HCT116 (cell line): ENCODE measurements around the gene JAK1. TPM values are rescaled to one million over a fixed set of nuclear protein-coding genes. Genes with fewer than 3 reads are reported as not detected.

Source experiments
- ATAC-seq: fragments of 200-7000 bp; cut with Tn5 transposase; 2 replicates; pipeline ENCODE4 v1.9.1; 2020; ENCODE audit warnings: mild to moderate bottlenecking, moderate library complexity
- BruUV-seq: library from RNA; stranded (reverse); fragments of 400-500 nt; replicated peaks from 2 replicates; lab custom pipeline; 2021; lab: Mats Ljungman, UMichigan
- CTCF ChIA-PET: fragments of 300-600 bp; sonication (Branson Sonifier 250); formaldehyde crosslinking; loops from one replicate; lab custom pipeline; 2021; ENCODE audit warnings: antibody characterized with exemption; lab: Charles Lee
- POLR2A ChIA-PET: fragments of 300-600, 350-600 bp; sonication (Branson Sonifier 250); formaldehyde crosslinking; loops from one replicate; lab custom pipeline; 2021; ENCODE audit warnings: antibody characterized with exemption; lab: Charles Lee
- RAD21 ChIA-PET, 2 experiments: fragments of 300-600 bp; sonication (Branson Sonifier 250); formaldehyde crosslinking; loops; one replicate each; lab custom pipeline; 2023; ENCODE audit warnings: low total read pairs in 2 of 2; ENCODE audit not compliant: uncharacterized antibody in 2 of 2, unreplicated experiment in 2 of 2, low non-redundant PET in 1 of 2; lab: Charles Lee
- DNase-seq: peaks from one replicate; pipeline ENCODE4 v3.0.0-alpha.2; 2010; ENCODE audit warnings: low read depth, low spot score
- H2AFZ ChIP-seq: fragments of 200-600 bp; shearing (Covaris generic), sonication (generic); 2 replicates; pipeline ENCODE4 v1.6.1; 2017; ENCODE audit warnings: low read depth, mixed run types, mixed read lengths, antibody characterized with exemption, low read length; ENCODE audit not compliant: poor library complexity, severe bottlenecking
- H3K27ac ChIP-seq: 2 replicates; pipeline ENCODE4 v1.5.1; 2012; ENCODE audit warnings: low read depth, low read length
- H3K27me3 ChIP-seq: fragments of 200-600 bp; sonication (generic); 2 replicates; pipeline ENCODE4 v1.6.1; 2016; ENCODE audit warnings: mixed run types, low read length, mixed read lengths; ENCODE audit not compliant: insufficient read depth
- H3K36me3 ChIP-seq, 2 experiments: fragments of 200-500 bp in 1 of 2; fragments of 200-600 bp in 1 of 2; sonication (Bioruptor generic) in 1 of 2; sonication (generic) in 1 of 2; 2 replicates each; pipeline versions ENCODE4 v1.5.1 to v1.6.1; 2014 to 2016; ENCODE audit warnings: low read length in 2 of 2, inconsistent platforms in 1 of 2, mixed read lengths in 1 of 2, mixed run types in 1 of 2; ENCODE audit not compliant: insufficient read depth in 2 of 2, control insufficient read depth in 1 of 2
- H3K4me1 ChIP-seq, 2 experiments: fragments of 200-600 bp in 1 of 2; sonication (generic) in 1 of 2; 2 replicates each; pipeline versions ENCODE4 v1.5.1 to v1.6.1; 2012 to 2017; ENCODE audit warnings: low read length in 2 of 2, inconsistent platforms in 1 of 2, mild to moderate bottlenecking in 1 of 2, mixed read lengths in 1 of 2, mixed run types in 1 of 2, moderate library complexity in 1 of 2; ENCODE audit not compliant: insufficient read depth in 2 of 2, control insufficient read depth in 1 of 2
- H3K4me2 ChIP-seq: fragments of 200-600 bp; sonication (generic); 2 replicates; pipeline ENCODE4 v1.6.1; 2017; ENCODE audit warnings: mixed run types, low read length, mixed read lengths
- H3K4me3 ChIP-seq, 2 experiments: fragments of 200-600 bp in 1 of 2; sonication (generic) in 1 of 2; replicated peaks in 1 of 2; 2 replicates each; pipeline ENCODE4 v1.5.1; 2011 to 2016; ENCODE audit warnings: low read length in 2 of 2, control low read depth in 1 of 2, low read depth in 1 of 2, mild to moderate bottlenecking in 1 of 2, mixed read lengths in 1 of 2, mixed run types in 1 of 2
- H3K79me2 ChIP-seq: fragments of 200-600 bp; sonication (generic); 2 replicates; pipeline ENCODE4 v1.6.1; 2017; ENCODE audit warnings: mild to moderate bottlenecking, mixed run types, low read length, moderate library complexity, mixed read lengths; ENCODE audit not compliant: insufficient read depth
- H3K9ac ChIP-seq: fragments of 200-600 bp; sonication (generic); 2 replicates; pipeline ENCODE4 v1.6.1; 2016; ENCODE audit warnings: low read length, mixed read lengths
- H3K9me2 ChIP-seq: fragments of 200-600 bp; sonication (generic), shearing (Covaris generic); 2 replicates; pipeline ENCODE4 v1.6.1; 2017; ENCODE audit warnings: mixed run types, mild to moderate bottlenecking, moderate library complexity; ENCODE audit not compliant: insufficient read depth
- H3K9me3 ChIP-seq, 2 experiments: fragments of 200-500 bp in 1 of 2; fragments of 200-600 bp in 1 of 2; sonication (Bioruptor generic) in 1 of 2; sonication (generic) in 1 of 2; 2 replicates each; pipeline ENCODE4 v1.6.1; 2014 to 2017; ENCODE audit warnings: low read length in 2 of 2, mixed read lengths in 2 of 2, inconsistent platforms in 1 of 2, low read depth in 1 of 2, mild to moderate bottlenecking in 1 of 2, mixed run types in 1 of 2, moderate library complexity in 1 of 2; ENCODE audit not compliant: control insufficient read depth in 1 of 2, insufficient read depth in 1 of 2
- H4K20me1 ChIP-seq: fragments of 200-600 bp; sonication (generic), shearing (Covaris generic); 2 replicates; pipeline ENCODE4 v1.6.1; 2017; ENCODE audit warnings: mixed run types, mild to moderate bottlenecking, moderate library complexity; ENCODE audit not compliant: insufficient read depth
- CBX3 ChIP-seq: IDR thresholded peaks from 2 replicates; pipeline ENCODE4 v1.6.1; 2012; ENCODE audit warnings: low read depth
- CEBPB ChIP-seq: IDR thresholded peaks from 2 replicates; pipeline ENCODE4 v1.6.1; 2012; ENCODE audit warnings: low read depth
- CTCF ChIP-seq, 3 experiments: fragments of 200-600 bp in 1 of 3; sonication (generic) in 1 of 3; IDR thresholded peaks in 2 of 3; conservative IDR thresholded peaks in 1 of 3; 2 replicates each; pipeline ENCODE4 v1.5.1; 2012 to 2017; ENCODE audit warnings: low read depth in 2 of 3, low read length in 2 of 3, antibody characterized with exemption in 1 of 3, borderline replicate concordance in 1 of 3, control low read depth in 1 of 3, mild to moderate bottlenecking in 1 of 3, mixed read lengths in 1 of 3, mixed run types in 1 of 3, moderate library complexity in 1 of 3; ENCODE audit not compliant: insufficient read depth in 1 of 3
- EGR1 ChIP-seq: IDR thresholded peaks from 2 replicates; pipeline ENCODE4 v1.6.1; 2012; ENCODE audit warnings: low read depth
- ELF1 ChIP-seq: IDR thresholded peaks from 2 replicates; pipeline ENCODE4 v1.6.1; 2012; ENCODE audit warnings: low read depth, borderline replicate concordance
- EZH2phosphoT487 ChIP-seq: fragments of 200-600 bp; IDR thresholded peaks from 2 replicates; pipeline ENCODE4 v1.6.1; 2018; ENCODE audit warnings: antibody characterized with exemption, borderline replicate concordance
- FOSL1 ChIP-seq: IDR thresholded peaks from 2 replicates; pipeline ENCODE4 v1.6.1; 2012; ENCODE audit warnings: low read depth
- JUND ChIP-seq: IDR thresholded peaks from 2 replicates; pipeline ENCODE4 v1.6.1; 2012
- POLR2A ChIP-seq: IDR thresholded peaks from 2 replicates; pipeline ENCODE4 v1.7.0; 2011; ENCODE audit warnings: borderline replicate concordance; ENCODE audit not compliant: insufficient read depth, insufficient read length; ENCODE audit errors: extremely low read depth
- POLR2AphosphoS5 ChIP-seq: IDR thresholded peaks from 2 replicates; pipeline ENCODE4 v1.6.1; 2011; ENCODE audit warnings: mild to moderate bottlenecking, low read depth, low read length, moderate library complexity
- RAD21 ChIP-seq: IDR thresholded peaks from 2 replicates; pipeline ENCODE4 v1.6.1; 2012; ENCODE audit warnings: low read depth, mild to moderate bottlenecking
- REST ChIP-seq: IDR thresholded peaks from 2 replicates; pipeline ENCODE4 v1.6.1; 2012; ENCODE audit warnings: low read depth
- SIN3A ChIP-seq: IDR thresholded peaks from 2 replicates; pipeline ENCODE4 v1.6.1; 2012; ENCODE audit warnings: low read depth
- TCF7L2 ChIP-seq: IDR thresholded peaks from 2 replicates; pipeline ENCODE4 v1.7.0; 2011; ENCODE audit warnings: borderline replicate concordance, inconsistent platforms; ENCODE audit not compliant: insufficient read depth, insufficient read length; ENCODE audit errors: extremely low read depth
- YY1 ChIP-seq: IDR thresholded peaks from 2 replicates; pipeline ENCODE4 v1.6.1; 2011; ENCODE audit warnings: low read length, low read depth, moderate library complexity, mild to moderate bottlenecking; ENCODE audit not compliant: insufficient replicate concordance; ENCODE audit errors: extremely low read depth
- ZBTB33 ChIP-seq: IDR thresholded peaks from 2 replicates; pipeline ENCODE4 v1.6.1; 2011; ENCODE audit warnings: mild to moderate bottlenecking, low read length, moderate library complexity; ENCODE audit not compliant: insufficient replicate concordance; ENCODE audit errors: extremely low read depth
- ZFX ChIP-seq: fragments of 450-650 bp; IDR thresholded peaks from 2 replicates; pipeline ENCODE4 v1.6.1; 2017
- ZNF274 ChIP-seq: fragments of 200-500 bp; sonication (Bioruptor generic); IDR thresholded peaks from 2 replicates; pipeline ENCODE4 v1.6.1; 2014; ENCODE audit warnings: mild to moderate bottlenecking, low read depth, low read length, inconsistent platforms
- intact Hi-C: fragments of 100-400 bp; cut with micrococcal nuclease; formaldehyde crosslinking; loops from 2 replicates; pipeline ENCODE4 v1.10.0; 2022
- total RNA-seq: library from RNA; stranded (reverse); gene quantifications from one replicate; pipeline ENCODE4 v1.2.1, GENCODE V29; 2021; ENCODE audit not compliant: unreplicated experiment

Gene JAK1
- total RNA-seq, 1 experiment from 2014 or later, result 53.2 TPM

GRCh38 chr1:64983110-64983509, 16.8 kb upstream of the JAK1 start:
- no peaks in the 10 kb centered on the region for H3K27me3 ChIP-seq
- peaks cover 0 to 10% of the 10 kb centered on the region in 2 experiments; a peak in 2 of 4 replicates for H3K4me1 ChIP-seq
- ATAC-seq (no peak), DNase-seq (no peak)
- BruUV-seq, result no TSS peak
- H3K9me3 ChIP-seq, result no peaks in the 10 kb centered on the region
- H3K4me3 ChIP-seq, result no peak overlapping the region
- H3K4me2 ChIP-seq, result no peak overlapping the region
- no peak overlapping the region for H3K9ac ChIP-seq
- H4K20me1 ChIP-seq, result no peaks in the 10 kb centered on the region
- ChIA-PET RAD21 (no interaction called here), CTCF (no interaction called here), POLR2A (no interaction called here)
- H3K27ac ChIP-seq, result no peak overlapping the region
- H3K9me2 ChIP-seq, result no peaks in the 10 kb centered on the region
- H2AFZ ChIP-seq, result no peak overlapping the region
- intact Hi-C loops, result no loop called here
- H3K79me2 ChIP-seq, result no peaks in the 10 kb centered on the region
- no peaks in the 10 kb centered on the region for H3K36me3 ChIP-seq
- TF ChIP-seq CBX3 (no peak), EZH2phosphoT487 (no peak), ELF1 (no peak), ZBTB33 (no peak), CTCF (IDR thresholded peaks at IDR 0.05 in 2 of 3, conservative IDR thresholded peaks at IDR 0.05 in 1 of 3; ENCODE audit: borderline replicate concordance in 1 of 3, insufficient read depth in 1 of 3, low read depth in 2 of 3, low read length in 2 of 3) (no peak), YY1 (no peak), JUND (no peak), RAD21 (no peak), REST (no peak), POLR2A (no peak), ZFX (no peak), CEBPB (no peak), SIN3A (no peak), FOSL1 (no peak), ZNF274 (no peak), TCF7L2 (no peak), POLR2AphosphoS5 (no peak), EGR1 (no peak)
